ENCODE results near the gene DHRS2. TPM values are rescaled to one million over a fixed set of nuclear protein-coding genes. Genes with fewer than 3 reads are reported as not detected.

The DHRS2 gene
- total and polyA plus RNA-seq, 2 of the 13 experiments (the other 11 are each of a cell fraction or from before 2014, with no cell fraction given), result 1,621 to 3,021 TPM

DNA sequence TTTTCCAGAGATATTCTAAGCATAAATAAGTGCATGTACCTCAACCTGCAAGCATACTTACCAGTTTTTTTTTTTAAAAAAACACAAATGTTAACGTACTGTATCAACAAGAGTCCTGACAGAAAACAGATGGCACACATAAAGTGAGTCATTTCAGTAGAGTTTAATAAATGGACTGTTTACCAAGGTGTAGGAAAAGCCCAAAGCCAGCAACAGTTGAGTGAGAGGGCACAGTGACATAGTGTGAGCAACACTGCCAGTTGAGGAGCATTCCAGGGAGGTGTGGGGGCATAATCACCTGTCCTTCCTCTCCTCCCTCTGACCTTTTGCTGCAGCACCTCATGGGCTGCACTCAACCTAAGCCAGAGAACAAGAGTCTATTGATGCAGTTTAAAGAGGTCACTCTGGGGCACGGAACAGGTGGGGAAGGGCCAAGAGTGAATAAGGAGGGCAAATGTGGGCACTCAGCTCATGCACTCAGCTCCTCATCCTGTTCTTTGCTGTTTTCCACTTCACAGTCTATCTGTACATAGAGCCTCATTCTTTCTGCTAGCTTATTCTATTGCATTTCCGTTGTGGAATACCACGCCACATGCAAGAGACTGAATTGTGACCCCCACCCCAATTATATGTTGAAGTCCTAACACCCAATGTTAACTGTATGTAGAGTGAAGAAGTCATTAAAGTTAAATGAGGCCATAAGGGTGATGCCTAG, 29.3 kb downstream of the DHRS2 start (continued):
- TF ChIP-seq ZNF883 (CRISPR knock-in tag; IDR thresholded peaks at IDR 0.05; ENCODE audit: not compliant biosample characterization), result peak; percentile 18
- 0 out of 2 replicates have a peak, but pooled peaks have one; percentile 55 for TF ChIP-seq ZZZ3 (CRISPR knock-in tag; IDR thresholded peaks at IDR 0.05; ENCODE audit: borderline replicate concordance)
- TF ChIP-seq, protein P1, sequence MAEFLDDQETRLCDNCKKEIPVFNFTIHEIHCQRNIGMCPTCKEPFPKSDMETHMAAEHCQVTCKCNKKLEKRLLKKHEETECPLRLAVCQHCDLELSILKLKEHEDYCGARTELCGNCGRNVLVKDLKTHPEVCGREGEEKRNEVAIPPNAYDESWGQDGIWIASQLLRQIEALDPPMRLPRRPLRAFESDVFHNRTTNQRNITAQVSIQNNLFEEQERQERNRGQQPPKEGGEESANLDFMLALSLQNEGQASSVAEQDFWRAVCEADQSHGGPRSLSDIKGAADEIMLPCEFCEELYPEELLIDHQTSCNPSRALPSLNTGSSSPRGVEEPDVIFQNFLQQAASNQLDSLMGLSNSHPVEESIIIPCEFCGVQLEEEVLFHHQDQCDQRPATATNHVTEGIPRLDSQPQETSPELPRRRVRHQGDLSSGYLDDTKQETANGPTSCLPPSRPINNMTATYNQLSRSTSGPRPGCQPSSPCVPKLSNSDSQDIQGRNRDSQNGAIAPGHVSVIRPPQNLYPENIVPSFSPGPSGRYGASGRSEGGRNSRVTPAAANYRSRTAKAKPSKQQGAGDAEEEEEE (CRISPR knock-in tag; IDR thresholded peaks at IDR 0.05; ENCODE audit: borderline replicate concordance), result no peak
- TF ChIP-seq, protein P2, sequence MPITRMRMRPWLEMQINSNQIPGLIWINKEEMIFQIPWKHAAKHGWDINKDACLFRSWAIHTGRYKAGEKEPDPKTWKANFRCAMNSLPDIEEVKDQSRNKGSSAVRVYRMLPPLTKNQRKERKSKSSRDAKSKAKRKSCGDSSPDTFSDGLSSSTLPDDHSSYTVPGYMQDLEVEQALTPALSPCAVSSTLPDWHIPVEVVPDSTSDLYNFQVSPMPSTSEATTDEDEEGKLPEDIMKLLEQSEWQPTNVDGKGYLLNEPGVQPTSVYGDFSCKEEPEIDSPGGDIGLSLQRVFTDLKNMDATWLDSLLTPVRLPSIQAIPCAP (CRISPR knock-in tag; IDR thresholded peaks at IDR 0.05; ENCODE audit: low read depth), result 0 out of 2 replicates have a peak, but pooled peaks have one; percentile 48
- TF ChIP-seq MIER2 (CRISPR knock-in tag; IDR thresholded peaks at IDR 0.05), result no peak
- no peak for TF ChIP-seq FOXK1 (CRISPR knock-in tag; IDR thresholded peaks at IDR 0.05; ENCODE audit: borderline replicate concordance, low read depth)
- no peak for TF ChIP-seq ZBTB8A (CRISPR knock-in tag; IDR thresholded peaks at IDR 0.05; ENCODE audit: borderline replicate concordance, low read depth)
- TF ChIP-seq ZNF570 (CRISPR knock-in tag; IDR thresholded peaks at IDR 0.05; ENCODE audit: borderline replicate concordance), result peak; percentile 82; the same call in 1 of the 2 replicates
- no peak for TF ChIP-seq NFE2L1 (CRISPR knock-in tag; IDR thresholded peaks at IDR 0.05; ENCODE audit: borderline replicate concordance)
- TF ChIP-seq, protein P3, sequence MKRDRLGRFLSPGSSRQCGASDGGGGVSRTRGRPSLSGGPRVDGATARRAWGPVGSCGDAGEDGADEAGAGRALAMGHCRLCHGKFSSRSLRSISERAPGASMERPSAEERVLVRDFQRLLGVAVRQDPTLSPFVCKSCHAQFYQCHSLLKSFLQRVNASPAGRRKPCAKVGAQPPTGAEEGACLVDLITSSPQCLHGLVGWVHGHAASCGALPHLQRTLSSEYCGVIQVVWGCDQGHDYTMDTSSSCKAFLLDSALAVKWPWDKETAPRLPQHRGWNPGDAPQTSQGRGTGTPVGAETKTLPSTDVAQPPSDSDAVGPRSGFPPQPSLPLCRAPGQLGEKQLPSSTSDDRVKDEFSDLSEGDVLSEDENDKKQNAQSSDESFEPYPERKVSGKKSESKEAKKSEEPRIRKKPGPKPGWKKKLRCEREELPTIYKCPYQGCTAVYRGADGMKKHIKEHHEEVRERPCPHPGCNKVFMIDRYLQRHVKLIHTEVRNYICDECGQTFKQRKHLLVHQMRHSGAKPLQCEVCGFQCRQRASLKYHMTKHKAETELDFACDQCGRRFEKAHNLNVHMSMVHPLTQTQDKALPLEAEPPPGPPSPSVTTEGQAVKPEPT (CRISPR knock-in tag; IDR thresholded peaks at IDR 0.05; ENCODE audit: low read depth), result no peak
- no peak for TF ChIP-seq ZFYVE20 (CRISPR knock-in tag; IDR thresholded peaks at IDR 0.05; ENCODE audit: borderline replicate concordance, low read depth)
- TF ChIP-seq NPAS2 (CRISPR knock-in tag; IDR thresholded peaks at IDR 0.05; ENCODE audit: borderline replicate concordance), result no peak
- TF ChIP-seq, protein P4, sequence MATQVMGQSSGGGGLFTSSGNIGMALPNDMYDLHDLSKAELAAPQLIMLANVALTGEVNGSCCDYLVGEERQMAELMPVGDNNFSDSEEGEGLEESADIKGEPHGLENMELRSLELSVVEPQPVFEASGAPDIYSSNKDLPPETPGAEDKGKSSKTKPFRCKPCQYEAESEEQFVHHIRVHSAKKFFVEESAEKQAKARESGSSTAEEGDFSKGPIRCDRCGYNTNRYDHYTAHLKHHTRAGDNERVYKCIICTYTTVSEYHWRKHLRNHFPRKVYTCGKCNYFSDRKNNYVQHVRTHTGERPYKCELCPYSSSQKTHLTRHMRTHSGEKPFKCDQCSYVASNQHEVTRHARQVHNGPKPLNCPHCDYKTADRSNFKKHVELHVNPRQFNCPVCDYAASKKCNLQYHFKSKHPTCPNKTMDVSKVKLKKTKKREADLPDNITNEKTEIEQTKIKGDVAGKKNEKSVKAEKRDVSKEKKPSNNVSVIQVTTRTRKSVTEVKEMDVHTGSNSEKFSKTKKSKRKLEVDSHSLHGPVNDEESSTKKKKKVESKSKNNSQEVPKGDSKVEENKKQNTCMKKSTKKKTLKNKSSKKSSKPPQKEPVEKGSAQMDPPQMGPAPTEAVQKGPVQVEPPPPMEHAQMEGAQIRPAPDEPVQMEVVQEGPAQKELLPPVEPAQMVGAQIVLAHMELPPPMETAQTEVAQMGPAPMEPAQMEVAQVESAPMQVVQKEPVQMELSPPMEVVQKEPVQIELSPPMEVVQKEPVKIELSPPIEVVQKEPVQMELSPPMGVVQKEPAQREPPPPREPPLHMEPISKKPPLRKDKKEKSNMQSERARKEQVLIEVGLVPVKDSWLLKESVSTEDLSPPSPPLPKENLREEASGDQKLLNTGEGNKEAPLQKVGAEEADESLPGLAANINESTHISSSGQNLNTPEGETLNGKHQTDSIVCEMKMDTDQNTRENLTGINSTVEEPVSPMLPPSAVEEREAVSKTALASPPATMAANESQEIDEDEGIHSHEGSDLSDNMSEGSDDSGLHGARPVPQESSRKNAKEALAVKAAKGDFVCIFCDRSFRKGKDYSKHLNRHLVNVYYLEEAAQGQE (IDR thresholded peaks at IDR 0.05; ENCODE audit: borderline replicate concordance in 1 of 2, low read depth in 1 of 2, low read length in 2 of 2), result no peak
- no peak for TF ChIP-seq SMARCE1 (IDR thresholded peaks at IDR 0.05; ENCODE audit: borderline replicate concordance)

Data from HepG2 (cell line).